Testis (tissue), 5 donors: ENCODE data around the gene LDHD. TPM values are rescaled to one million over a fixed set of nuclear protein-coding genes. Genes with fewer than 3 reads are reported as not detected.

Experiments
- DNase-seq: peaks from one replicate; pipeline ENCODE4 v3.0.0-alpha.2; 2019
- H3K27ac ChIP-seq, 2 donors: fragments of 200-600 bp; sonication (generic); one replicate each; pipeline ENCODE4 v1.5.1; 2019
- H3K27me3 ChIP-seq: fragments of 200-600 bp; sonication (generic); one replicate; pipeline ENCODE4 v1.5.1; 2019
- H3K36me3 ChIP-seq: fragments of 200-600 bp; sonication (generic); one replicate; pipeline ENCODE4 v1.5.1; 2017; ENCODE audit warnings: low read depth; ENCODE audit errors: missing control alignments
- H3K4me1 ChIP-seq: fragments of 200-600 bp; sonication (generic); one replicate; pipeline ENCODE4 v1.5.1; 2019
- H3K4me3 ChIP-seq, 2 donors: fragments of 200-600 bp; sonication (generic); one replicate each; pipeline ENCODE4 v1.5.1; 2017 to 2019
- H3K9me3 ChIP-seq: fragments of 200-600 bp; sonication (generic); one replicate; pipeline ENCODE4 v1.5.1; 2017
- POLR2A ChIP-seq: fragments of 450-650 bp; IDR thresholded peaks from one replicate; pipeline ENCODE4 v1.6.1; 2017; ENCODE audit warnings: antibody characterized with exemption, mild to moderate bottlenecking, moderate library complexity
- WGBS, 2 donors: methylation state at CpG; one replicate each; pipeline ENCODE4 v1.1.5; 2018; 5-methylcytosine and 5-hydroxymethylcytosine counted together
- intact Hi-C: fragments of 100-400 bp; cut with DNase I; formaldehyde crosslinking; loops from one replicate; pipeline ENCODE4 v1.15.1; 2023; ENCODE audit warnings: low total_unique reads
- long read RNA-seq, 2 donors: transcript quantifications; one replicate each; lab custom pipeline, GENCODE V29; 2026
- polyA plus RNA-seq: library from polyadenylated mRNA; stranded (reverse); fragments of 350-450 nt; fragmentation: Illumina TruSeq; extraction: RNeasy Lipid Tissue Mini Kit (QIAGEN cat#74804); gene quantifications from one replicate; pipeline ENCODE4 v1.2.3, GENCODE V29; 2014; ENCODE audit warnings: low read depth, low replicate concordance; ENCODE audit not compliant: insufficient read depth
- total RNA-seq, 2 donors: library from RNA; depleted of rRNA; stranded (reverse); fragments of >200 nt; gene quantifications; one replicate each; pipeline ENCODE4 v1.2.3, GENCODE V29; 2016
- TF ChIP-seq, protein P1 (sequence below), 3 experiments: fragments of 450-650 bp in 2 of 3; fragments of 200-600 bp in 1 of 3; sonication (generic) in 1 of 3; IDR thresholded peaks; one replicate each; pipeline ENCODE4 v1.5.1; 2016 to 2019; ENCODE audit warnings: antibody characterized with exemption in 3 of 3, mild to moderate bottlenecking in 2 of 3, moderate library complexity in 1 of 3

The LDHD gene
- total RNA-seq = 10 to 100 TPM in 1 of 2 donors, 1 to 10 TPM in 1; 5.0 to 14.4 TPM
- 4.2 TPM for polyA plus RNA-seq
- long read RNA-seq, donor 1, partial matches to known transcripts = 5 of 6 reads
- long read RNA-seq, donor 1, other reads (novel, unspliced or antisense) = 0 of 6 reads
- long read RNA-seq, donor 2, partial matches to known transcripts = 0 of 2 reads
- long read RNA-seq, donor 2, other reads (novel, unspliced or antisense) = 0 of 2 reads

DNA sequence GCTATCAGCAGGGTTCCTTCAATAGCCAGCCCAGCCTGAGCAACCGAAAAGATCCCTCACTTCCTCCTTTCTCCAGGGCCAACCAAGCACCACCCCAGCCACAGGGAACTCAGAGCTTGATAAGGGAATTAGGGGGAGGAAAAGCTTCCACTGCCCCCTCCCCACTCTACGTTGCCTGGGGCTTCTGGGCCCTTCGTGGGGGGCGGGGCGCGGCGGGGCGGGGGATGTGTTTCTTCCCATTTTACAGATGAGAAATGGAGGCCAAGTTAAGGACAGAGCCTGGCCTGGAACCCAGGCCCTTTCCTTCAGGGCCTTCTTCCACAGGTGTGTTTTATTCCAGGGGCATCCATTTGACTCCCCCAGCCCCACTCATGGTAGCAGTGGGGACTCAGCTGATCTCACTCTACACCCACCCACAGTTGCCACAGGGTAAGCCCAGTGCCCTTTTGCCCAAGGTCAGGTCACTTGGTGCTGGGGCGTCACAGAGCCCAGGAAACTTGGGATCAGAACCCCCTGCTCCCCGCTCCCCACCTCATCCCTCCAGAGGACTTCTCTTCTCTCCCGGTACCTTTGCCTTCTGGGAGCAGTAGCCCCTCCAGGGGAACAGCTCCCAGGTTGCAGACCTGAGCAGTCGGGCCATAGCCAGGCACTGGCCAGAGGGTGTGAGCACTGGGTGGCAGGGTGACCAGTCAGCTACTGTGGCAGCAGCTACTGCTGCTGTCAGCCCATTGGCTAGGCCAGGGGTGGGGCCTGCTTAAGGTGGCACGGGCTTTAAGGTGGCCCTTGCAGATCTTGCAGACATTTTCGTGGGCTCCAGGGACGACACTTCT, at the start of gene LDHD:
Gene LDHD (minus strand): TSS at position 700 of the 830 bp plus-strand sequence. CDS start 60 bp downstream, at position 640.
- peak within 1 kb of the TSS in 1 of 2 donors; percentile 51 for H3K27ac ChIP-seq
- H3K27me3 ChIP-seq = no peaks in the 10 kb centered on the region
- no peaks in the 10 kb centered on the region for H3K36me3 ChIP-seq
- WGBS, 2 donors = 31 to 47% methylated on average over 7 to 15 of the region's 15 CpGs
- H3K4me3 ChIP-seq = peak within 1 kb of the TSS; percentile 22 to 38
- no peaks in the 10 kb centered on the region for H3K9me3 ChIP-seq
- no peak for TF ChIP-seq POLR2A
- TF ChIP-seq, protein P1, sequence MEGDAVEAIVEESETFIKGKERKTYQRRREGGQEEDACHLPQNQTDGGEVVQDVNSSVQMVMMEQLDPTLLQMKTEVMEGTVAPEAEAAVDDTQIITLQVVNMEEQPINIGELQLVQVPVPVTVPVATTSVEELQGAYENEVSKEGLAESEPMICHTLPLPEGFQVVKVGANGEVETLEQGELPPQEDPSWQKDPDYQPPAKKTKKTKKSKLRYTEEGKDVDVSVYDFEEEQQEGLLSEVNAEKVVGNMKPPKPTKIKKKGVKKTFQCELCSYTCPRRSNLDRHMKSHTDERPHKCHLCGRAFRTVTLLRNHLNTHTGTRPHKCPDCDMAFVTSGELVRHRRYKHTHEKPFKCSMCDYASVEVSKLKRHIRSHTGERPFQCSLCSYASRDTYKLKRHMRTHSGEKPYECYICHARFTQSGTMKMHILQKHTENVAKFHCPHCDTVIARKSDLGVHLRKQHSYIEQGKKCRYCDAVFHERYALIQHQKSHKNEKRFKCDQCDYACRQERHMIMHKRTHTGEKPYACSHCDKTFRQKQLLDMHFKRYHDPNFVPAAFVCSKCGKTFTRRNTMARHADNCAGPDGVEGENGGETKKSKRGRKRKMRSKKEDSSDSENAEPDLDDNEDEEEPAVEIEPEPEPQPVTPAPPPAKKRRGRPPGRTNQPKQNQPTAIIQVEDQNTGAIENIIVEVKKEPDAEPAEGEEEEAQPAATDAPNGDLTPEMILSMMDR (IDR thresholded peaks at IDR 0.05) = no peak
- H3K4me1 ChIP-seq = peaks cover 15% of the 10 kb centered on the region
- DNase-seq = peak; percentile 91
- intact Hi-C loops = no loop called here

DNA sequence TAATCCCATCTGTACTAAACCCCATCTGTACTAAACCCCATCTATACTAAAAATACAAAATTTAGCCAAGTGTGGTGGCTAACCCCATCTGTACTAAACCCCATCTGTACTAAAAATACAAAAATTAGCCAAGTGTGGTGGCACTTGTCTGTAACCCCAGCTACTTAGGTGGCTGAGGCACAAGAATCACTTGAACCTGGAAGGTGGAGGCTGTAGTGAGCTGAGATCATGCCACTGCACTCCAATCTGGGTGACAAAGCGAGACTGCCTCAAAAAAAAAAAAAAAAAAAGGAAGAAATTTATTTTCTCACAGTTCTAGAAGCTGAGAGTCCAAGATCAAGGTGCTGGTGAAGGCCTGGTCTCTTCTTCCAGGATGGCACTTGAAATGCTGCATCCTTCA, 43.8 kb upstream of the LDHD start:
- Histone ChIP-seq H3K27ac (no peak overlapping the region), H3K36me3 (no peaks in the 10 kb centered on the region)
- 100% methylated on average over 1 of the region's 1 CpG for WGBS, 2 donors

GRCh38 chr16:75152635-75153034, 36.1 kb upstream of the LDHD start:
- Histone ChIP-seq H3K9me3 (no peaks in the 10 kb centered on the region), H3K4me1 (no peaks in the 10 kb centered on the region), H3K36me3 (no peaks in the 10 kb centered on the region), H3K4me3 (no peak overlapping the region), H3K27me3 (no peaks in the 10 kb centered on the region), H3K27ac (no peak overlapping the region)
- intact Hi-C loops = no loop called here
- TF ChIP-seq POLR2A = no peak
- TF ChIP-seq, protein P1 (IDR thresholded peaks at IDR 0.05) = no peak
- DNase-seq = no peak

More for the DNA sequence above, 43.8 kb upstream of the LDHD start:
- no peak overlapping the region for H3K4me3 ChIP-seq
- H3K9me3 ChIP-seq = no peaks in the 10 kb centered on the region
- H3K27me3 ChIP-seq = no peaks in the 10 kb centered on the region
- DNase-seq = no peak
- no peaks in the 10 kb centered on the region for H3K4me1 ChIP-seq
- intact Hi-C loops = no loop called here
- TF ChIP-seq, protein P1 (IDR thresholded peaks at IDR 0.05) = no peak
- no peak for TF ChIP-seq POLR2A

GRCh38 chr16:75151798-75152197, 35.2 kb upstream of the LDHD start:
- 60 to 69% methylated on average over 2 of the region's 2 CpGs for WGBS, 2 donors
- H3K4me1 ChIP-seq = no peaks in the 10 kb centered on the region
- H3K27me3 ChIP-seq = no peaks in the 10 kb centered on the region
- no peak overlapping the region for H3K4me3 ChIP-seq
- H3K27ac ChIP-seq = no peak overlapping the region
- no peak for DNase-seq
- H3K36me3 ChIP-seq = no peaks in the 10 kb centered on the region
- intact Hi-C loops = no loop called here
- H3K9me3 ChIP-seq = no peaks in the 10 kb centered on the region
- no peak for TF ChIP-seq POLR2A
- TF ChIP-seq, protein P1 (IDR thresholded peaks at IDR 0.05) = no peak
